ENCODE measurements around the gene SERP2. TPM values are rescaled to one million over a fixed set of nuclear protein-coding genes. Genes with fewer than 3 reads are reported as not detected.

SERP2 gene
- total and polyA plus RNA-seq, 2 of the 13 experiments (the other 11 are each of a cell fraction or from before 2014, with no cell fraction given), result not detected

GRCh38 chr13:44336934-44337333 is 36.7 kb upstream of the SERP2 start:
- H4K20me1 ChIP-seq (ENCODE audit: insufficient read depth, low read length), result no peaks in the 10 kb centered on the region
- no peak overlapping the region for H3K27ac ChIP-seq (ENCODE audit: extremely low read length, insufficient read depth, low read length)
- no peaks in the 10 kb centered on the region for H3K79me2 ChIP-seq (ENCODE audit: insufficient read depth, low read length)
- no peak for FAIRE-seq
- DNase-seq (ENCODE audit: low spot score), result no peak
- 42% methylated on average over 4 of the region's 4 CpGs for WGBS (ENCODE audit: low lambda C conversion rate)
- no peak overlapping the region for H3K4me2 ChIP-seq (ENCODE audit: low read depth, low read length)
- no peak overlapping the region for H3K4me3 ChIP-seq (replicated peaks in 1 of 3; ENCODE audit: insufficient read depth in 1 of 3, low read depth in 2 of 3, low read length in 3 of 3)
- POLR2A ChIA-PET, result no interaction called here
- BruUV-seq (replicated peaks), result no TSS peak
- H3K4me1 ChIP-seq (ENCODE audit: insufficient read depth, low read length), result no peaks in the 10 kb centered on the region
- no peak overlapping the region for H3K9ac ChIP-seq (ENCODE audit: insufficient read depth, low read depth, low read length)
- CTCF ChIA-PET (ENCODE audit: low intra/inter-chr PET ratio, low total read pairs), result no interaction called here
- in situ Hi-C loops (cut with HindIII; ENCODE audit: extremely low pct_ligation_motif_present, low pct_unique_long_range_greater_than_20kb), result no loop called here
- H2AFZ ChIP-seq (ENCODE audit: low read length), result no peak overlapping the region
- no peaks in the 10 kb centered on the region for H3K36me3 ChIP-seq (replicated peaks in 1 of 2; ENCODE audit: control insufficient read depth in 1 of 2, insufficient read depth in 2 of 2, low read length in 2 of 2)
- H3K27me3 ChIP-seq (ENCODE audit: control insufficient read depth in 1 of 2, insufficient read depth in 2 of 2, low read length in 2 of 2), result peaks cover 0 to 2% of the 10 kb centered on the region in 2 experiments; a peak in 1 of 5 replicates
- TF ChIP-seq SNAPC5 (CRISPR knock-in tag; IDR thresholded peaks at IDR 0.05; ENCODE audit: borderline replicate concordance), result no peak
- TF ChIP-seq ZBTB14 (CRISPR knock-in tag; IDR thresholded peaks at IDR 0.05), result no peak
- TF ChIP-seq ZKSCAN8 (CRISPR knock-in tag; IDR thresholded peaks at IDR 0.05; ENCODE audit: borderline replicate concordance), result no peak
- TF ChIP-seq ZNF839 (CRISPR knock-in tag; IDR thresholded peaks at IDR 0.05; ENCODE audit: borderline replicate concordance), result no peak
- no peak for TF ChIP-seq LCORL (IDR thresholded peaks at IDR 0.05)
- TF ChIP-seq LCORL (CRISPR knock-in tag; IDR thresholded peaks at IDR 0.05), result no peak
- no peak for TF ChIP-seq ARID2 (CRISPR knock-in tag; IDR thresholded peaks at IDR 0.05; ENCODE audit: borderline replicate concordance)
- TF ChIP-seq ARID3A (IDR thresholded peaks at IDR 0.05; ENCODE audit: low read depth, low read length), result no peak
- TF ChIP-seq ZSCAN29 (CRISPR knock-in tag; conservative IDR thresholded peaks at IDR 0.05), result no peak
- no peak for TF ChIP-seq ARNT2 (CRISPR knock-in tag; IDR thresholded peaks at IDR 0.05; ENCODE audit: low read depth)
- TF ChIP-seq HDAC6 (IDR thresholded peaks at IDR 0.05; ENCODE audit: low read depth, low read length), result no peak
- TF ChIP-seq SALL2 (CRISPR knock-in tag; IDR thresholded peaks at IDR 0.05), result no peak
- TF ChIP-seq YEATS2 (CRISPR knock-in tag; IDR thresholded peaks at IDR 0.05; ENCODE audit: borderline replicate concordance), result no peak
- no peak for TF ChIP-seq ZFP1 (CRISPR knock-in tag; IDR thresholded peaks at IDR 0.05)
- TF ChIP-seq ZNF451 (CRISPR knock-in tag; IDR thresholded peaks at IDR 0.05), result no peak
- no peak for TF ChIP-seq EZH2 (conservative IDR thresholded peaks at IDR 0.05; ENCODE audit: low read depth, low read length)
- TF ChIP-seq YEATS4 (CRISPR knock-in tag; IDR thresholded peaks at IDR 0.05; ENCODE audit: borderline replicate concordance), result no peak
- no peak for TF ChIP-seq XRCC5 (optimal IDR thresholded peaks at IDR 0.05; ENCODE audit: low read length)
- intact Hi-C loops (cut with micrococcal nuclease; ENCODE audit: unreplicated experiment), result no loop called here
- no peak for ATAC-seq
- H3K9me3 ChIP-seq (ENCODE audit: low read length), result no peaks in the 10 kb centered on the region

Measured in HepG2 (cell line).